HG03521 (cell line): ENCODE measurements around the gene POLR2E.

Experiments
- ATAC-seq: cut with Tn5 transposase; IDR thresholded peaks from one replicate; pipeline ENCODE4 v1.9.1; 2021; ENCODE audit warnings: mild to moderate bottlenecking, moderate library complexity; ENCODE audit not compliant: unreplicated experiment

Gene POLR2E

DNA sequence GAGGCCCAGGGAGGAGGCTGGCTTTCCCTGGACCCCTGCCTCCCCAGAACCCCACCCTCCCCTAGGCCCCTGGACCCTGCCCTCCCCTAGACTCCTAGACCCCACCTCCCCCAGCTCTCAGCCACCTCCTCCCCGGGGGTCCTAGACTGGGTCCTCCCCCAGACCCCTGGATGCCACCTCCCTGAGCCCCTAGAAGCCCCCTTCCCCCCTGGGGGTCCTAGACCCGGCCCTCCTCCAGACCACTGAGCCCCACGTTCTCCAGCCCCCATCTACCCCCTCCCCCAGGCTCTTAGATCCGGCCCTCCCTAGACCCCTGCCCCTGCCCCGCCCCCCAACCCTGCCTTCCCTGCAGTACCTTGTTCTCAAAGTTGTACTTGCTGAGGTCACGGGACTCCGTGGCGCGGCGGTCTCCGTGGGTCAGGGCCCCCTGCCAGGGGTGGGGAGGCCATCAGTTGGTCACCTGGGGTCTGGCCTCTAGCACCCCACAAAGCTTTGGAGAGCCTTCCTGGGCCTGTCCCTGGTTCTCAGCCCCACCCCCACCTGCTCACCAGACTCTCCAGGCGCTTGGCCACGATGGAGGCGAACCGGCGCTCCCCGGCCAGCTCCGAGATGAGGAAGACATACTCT is 16.6 kb upstream of the POLR2E start:
- no peak for ATAC-seq

DNA sequence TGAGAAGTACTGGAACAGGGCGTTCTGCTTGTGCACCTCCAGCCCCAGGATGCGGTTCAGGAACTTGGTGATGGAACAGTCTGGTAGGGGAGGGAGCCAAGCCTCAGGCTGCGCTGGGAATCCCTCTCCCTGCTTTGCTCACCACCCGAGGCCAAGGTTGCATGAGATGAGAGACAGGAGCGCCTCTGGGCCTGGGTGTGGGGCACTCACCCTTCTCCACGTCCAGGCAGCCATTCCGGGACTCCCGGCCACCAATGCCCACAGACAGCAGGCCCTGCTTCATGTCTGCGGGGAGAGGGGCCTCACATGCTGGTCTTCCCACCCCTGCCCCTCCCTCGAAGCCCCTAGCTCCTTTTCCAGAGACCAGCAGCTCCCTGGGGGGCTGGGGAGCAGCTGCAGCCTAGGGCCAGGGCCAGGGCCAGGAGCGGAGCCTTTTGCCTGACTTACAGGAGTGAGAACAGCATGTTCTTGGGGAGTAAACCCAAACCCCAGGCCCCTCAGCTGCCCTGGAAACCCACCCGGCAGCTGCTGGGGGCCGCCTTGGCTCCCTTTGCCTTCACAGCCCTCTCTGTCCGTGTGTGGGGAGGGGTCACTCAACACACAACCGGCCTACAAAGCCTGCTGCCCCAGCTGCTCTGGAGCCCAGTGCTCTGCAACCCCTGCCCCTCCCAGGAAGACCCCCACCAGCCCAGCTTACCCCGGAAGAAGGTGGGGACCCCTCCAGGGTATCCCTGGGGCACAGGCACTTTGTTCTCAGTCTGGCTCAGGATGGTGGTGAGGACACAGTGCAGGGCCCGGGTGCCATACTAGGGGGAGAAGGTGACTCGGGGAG is 15.8 kb upstream of the POLR2E start:
- no peak for ATAC-seq

DNA sequence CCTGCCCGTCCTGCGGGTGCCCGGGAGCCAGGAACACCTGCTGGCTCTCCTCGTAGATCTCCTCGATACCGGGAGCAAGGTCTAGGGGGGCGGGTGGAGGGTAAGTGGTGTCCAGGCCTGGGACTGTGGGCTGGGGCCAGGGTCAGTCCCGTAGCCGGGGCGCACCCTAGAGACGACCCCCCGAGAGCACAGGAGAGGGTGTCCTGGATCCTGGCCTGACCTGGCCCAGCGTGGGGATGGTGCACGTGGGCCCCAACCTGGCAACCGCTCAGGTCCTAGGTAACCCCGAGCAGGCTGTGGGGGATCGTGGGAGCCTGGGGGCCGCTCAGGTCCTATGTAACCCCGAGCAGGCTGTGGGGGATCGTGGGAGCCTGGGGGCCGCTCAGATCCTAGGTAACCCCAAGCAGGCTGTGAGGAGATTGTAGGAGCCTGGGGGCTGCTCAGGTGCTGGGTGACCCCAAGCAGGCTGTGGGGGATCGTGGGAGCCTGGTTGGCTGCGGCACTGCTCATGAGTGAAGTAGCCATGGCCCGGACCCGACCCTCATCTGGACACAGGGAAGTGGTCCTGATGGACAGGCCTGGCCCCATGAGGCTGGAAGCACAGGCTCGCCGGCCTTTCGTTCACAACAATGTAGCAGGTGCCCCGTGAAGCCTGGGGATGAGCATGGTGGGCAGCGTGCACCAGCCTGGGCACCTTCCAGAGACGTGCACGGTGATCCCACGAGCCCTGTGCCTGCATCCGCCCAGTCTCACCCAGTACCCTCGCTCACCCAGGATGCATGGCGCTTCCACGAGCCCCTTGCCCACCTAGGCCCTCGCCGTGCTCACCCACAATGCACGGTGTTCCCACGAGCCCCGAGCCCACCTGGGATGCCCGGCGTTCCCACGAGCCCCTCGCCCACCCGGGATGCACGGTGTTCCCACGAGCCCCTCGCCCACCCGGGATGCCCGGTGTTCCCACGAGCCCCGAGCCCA is 14.8 kb upstream of the POLR2E start:
- ATAC-seq, result no peak

DNA sequence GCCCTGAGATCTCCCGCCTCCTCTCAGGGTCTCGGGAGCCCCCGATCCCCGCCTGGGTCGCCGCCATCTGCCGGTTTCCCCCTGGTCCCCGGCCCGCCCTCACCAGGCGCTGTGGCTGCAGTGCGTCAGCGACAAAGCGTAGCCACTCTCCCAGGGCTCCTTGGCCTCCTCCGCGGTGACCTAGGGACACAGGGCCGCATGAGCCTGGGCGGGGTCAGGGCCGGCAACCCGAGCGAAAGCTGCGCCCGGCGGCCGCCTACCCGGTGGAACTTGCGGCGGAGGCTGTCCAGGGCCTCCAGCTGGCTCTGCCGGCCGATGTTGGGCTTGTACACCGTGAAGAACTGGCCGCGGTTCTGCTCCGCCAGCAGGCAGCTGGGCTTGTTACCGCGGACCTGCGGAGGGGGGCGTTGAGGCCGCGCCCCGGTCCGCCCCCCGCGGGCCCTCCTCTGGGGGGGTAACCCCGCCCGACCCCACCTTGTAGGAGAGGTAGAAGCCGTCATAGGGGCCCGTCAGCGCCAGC is 13.9 kb upstream of the POLR2E start:
- ATAC-seq, result no peak

DNA sequence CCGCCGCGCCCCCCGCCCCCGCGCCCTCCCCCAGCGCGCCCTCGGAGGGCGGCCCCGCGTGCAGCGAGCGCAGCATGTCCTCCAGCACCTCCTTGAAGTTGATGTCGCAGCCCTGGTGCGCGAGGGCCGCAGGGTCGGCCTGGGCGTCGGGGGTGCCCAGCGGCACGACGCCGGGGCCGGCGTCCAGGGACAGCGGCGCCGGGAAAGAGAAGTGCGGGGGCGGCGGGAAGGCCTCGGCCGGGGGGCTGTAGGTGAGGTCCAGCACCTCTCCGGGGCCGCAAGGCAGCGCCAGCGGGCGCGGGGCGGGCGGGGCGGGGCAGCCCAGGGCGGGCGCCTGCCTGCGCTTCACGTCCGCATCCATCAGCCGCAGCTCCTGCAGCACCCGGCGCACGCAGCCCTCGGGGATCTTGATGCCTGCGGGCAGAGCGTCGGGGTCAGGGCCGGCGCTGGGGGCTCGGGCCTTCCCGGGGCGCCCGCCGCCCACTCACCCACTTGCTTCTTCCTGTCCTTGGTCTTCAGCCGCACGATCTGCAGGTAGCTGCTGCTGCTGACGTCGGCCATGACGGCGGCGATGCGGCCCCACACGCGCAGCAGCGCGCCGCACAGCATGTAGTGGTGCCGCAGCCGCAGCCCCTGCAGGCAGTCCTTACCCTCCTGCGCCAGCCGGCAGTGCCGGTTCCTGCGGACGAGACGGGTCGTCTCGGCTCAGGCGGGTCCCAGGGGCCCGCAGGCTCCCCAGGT is 13.3 kb upstream of the POLR2E start:
- no peak for ATAC-seq

DNA sequence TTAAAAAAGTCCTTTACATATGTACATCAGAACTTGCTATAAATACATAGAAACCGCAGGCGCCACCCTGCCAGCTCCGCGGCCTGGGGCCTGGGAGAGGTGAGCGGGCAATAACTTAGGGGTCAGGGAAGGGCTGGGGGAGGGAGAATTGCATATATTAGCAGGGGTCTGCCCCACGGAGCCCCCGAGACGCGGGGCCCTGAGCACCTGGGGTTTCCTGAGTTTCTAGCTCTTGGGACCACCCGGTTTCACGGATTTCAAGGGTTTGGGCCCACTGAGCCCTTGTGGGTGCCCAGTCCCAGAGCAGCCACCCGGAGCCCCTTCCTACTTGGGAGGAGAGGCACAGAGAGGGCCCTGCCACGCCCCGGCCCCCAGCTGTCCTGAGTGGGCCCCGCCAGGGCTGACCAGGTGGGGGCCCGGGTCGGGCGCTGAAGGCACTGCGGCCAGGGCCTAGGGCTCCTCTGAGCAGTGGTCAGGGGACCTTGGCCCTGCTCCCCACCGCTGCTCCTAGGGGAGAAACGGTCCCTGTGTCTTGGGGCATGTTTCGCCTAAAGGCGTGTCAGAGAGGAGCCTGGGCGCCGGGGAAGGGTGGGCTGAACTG is 12.6 kb upstream of the POLR2E start:
- no peak for ATAC-seq

DNA sequence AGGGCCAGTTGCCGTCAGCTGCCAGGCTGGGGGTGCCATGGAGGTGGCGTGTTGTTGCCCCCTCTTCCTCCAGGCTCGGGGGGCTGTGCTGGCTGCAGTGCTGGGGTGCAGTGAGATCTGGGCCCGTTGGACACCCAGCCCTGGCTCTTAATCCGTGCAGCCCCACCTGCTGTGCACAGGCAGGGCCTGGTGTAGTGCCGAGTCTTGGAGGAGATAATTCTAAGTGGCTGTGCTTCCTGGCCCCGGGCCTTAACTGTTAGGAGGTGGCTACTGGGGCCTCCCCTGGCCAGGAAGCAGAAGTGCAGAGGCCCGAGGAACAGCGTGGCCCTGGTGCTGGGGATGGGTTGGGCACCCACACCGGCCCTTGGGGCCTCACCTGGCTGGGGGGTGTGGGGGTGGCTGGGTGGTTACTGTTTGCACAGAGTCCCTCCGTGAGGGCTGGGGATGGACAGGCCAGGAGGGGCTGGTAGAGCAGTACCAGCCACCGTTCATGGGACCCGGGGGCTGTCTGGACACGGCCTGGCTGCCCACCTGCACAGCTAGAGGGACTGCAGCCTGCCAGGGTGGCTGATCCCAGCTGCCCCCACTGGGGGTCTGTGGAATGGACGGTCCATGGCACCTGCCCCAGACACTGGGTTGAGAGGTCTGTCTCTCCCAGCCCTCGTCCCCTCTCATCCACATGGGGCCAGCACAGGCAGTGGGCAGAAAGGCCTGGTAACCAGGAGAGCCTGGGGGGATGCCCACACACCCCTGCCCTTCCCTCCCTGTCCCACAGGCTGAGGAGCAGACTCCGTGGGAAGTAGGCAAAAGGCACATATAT is 11.9 kb upstream of the POLR2E start:
- ATAC-seq, result no peak

DNA sequence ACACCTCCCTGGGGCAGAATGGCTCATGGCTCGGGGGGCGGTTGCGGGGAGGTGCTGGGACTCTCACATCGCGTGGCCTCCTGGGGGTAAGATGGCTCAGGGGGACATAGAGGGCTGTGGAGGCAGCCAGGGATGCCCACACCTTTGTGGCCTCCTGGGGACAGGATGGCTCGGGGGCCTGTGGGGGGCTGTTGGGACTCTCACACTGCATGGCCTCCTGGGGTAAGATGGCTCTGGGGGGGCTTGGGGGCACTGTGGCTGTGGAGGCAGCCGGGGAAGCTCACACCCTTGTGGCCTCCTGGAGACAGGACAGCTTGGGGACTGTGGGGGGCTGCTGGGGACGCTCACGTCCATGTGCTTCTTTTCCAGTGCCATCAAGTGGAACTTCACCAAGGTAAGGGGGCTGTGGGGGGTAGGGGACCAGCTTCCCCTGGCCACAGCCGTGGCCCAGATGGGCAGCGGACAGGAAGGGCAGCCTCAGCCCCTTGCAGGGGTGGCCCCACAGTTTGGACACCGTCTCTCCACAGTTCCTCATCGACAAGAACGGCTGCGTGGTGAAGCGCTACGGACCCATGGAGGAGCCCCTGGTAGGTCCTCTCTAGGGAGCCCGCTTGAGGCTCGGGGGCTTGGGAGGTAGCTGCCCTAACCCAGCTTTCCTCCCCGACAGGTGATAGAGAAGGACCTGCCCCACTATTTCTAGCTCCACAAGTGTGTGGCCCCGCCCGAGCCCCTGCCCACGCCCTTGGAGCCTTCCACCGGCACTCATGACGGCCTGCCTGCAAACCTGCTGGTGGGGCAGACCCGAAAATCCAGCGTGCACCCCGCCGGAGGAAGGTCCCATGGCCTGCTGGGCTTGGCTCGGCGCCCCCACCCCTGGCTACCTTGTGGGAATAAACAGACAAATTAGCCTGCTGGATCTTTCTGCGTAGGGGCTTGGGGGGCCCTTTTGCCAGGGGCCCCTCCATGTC is 11.0 kb upstream of the POLR2E start:
- ATAC-seq, result no peak

DNA sequence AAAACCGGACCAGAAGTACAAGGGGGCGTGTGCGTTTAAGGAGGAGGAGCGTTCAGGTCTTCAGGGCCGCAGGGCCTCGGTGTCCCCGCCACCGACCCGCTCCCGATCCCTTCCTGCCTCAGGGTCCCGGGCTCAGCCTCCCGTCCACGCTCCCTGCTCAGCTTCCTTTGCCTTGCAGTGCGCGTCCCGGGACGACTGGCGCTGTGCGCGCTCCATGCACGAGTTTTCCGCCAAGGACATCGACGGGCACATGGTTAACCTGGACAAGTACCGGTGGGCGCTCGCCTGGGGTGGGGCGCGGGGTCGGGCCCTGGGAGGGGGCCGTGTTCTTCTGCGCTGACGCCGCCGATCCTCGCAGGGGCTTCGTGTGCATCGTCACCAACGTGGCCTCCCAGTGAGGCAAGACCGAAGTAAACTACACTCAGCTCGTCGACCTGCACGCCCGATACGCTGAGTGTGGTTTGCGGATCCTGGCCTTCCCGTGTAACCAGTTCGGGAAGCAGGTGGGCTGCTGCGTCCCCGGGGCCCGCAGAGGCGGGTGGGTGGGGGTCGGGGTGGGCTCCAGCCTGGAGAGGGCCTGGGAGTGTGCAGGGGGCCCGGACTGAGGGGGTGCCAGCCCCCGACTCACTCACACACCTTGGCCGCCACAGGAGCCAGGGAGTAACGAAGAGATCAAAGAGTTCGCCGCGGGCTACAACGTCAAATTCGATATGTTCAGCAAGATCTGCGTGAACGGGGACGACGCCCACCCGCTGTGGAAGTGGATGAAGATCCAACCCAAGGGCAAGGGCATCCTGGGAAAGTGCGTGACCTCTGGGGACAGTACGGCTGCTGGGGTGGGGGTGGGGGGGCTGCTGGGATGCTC is 10.1 kb upstream of the POLR2E start:
- ATAC-seq, result no peak

DNA sequence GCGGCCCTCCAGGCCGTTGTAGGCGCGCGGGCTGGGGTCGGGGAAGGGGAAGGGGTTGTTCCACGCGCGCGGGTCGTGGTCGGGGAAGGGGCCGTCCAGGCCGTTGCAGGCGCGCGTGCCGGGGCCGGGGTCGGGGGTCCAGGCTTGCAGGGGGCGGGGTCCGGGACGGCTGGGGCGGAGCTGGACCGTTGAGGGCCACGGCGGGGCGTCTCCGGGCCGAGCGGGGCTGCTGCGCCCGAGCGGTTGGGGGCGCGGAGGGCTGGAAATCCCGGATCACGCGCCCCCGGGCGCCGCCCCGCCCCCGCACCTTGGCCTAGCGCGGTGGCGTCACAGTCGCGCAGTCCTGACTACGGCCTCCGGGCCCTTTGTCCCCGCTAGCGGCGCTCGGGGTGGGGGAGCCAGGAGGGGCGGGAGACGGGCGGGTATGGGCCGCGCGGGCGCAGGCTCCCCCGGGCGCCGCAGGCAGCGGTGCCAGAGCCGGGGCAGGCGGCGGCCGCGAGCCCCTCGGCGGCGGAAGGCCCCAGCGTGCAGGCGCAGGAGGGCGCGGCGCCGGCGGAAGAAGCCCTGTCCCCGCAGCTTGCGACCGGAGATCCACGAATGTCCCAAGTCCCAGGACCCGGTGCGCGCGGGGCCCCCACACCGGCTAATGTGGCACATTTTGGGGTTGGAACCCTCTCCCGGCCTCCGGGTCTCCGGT is 9.3 kb upstream of the POLR2E start:
- peak; percentile 37 for ATAC-seq

DNA sequence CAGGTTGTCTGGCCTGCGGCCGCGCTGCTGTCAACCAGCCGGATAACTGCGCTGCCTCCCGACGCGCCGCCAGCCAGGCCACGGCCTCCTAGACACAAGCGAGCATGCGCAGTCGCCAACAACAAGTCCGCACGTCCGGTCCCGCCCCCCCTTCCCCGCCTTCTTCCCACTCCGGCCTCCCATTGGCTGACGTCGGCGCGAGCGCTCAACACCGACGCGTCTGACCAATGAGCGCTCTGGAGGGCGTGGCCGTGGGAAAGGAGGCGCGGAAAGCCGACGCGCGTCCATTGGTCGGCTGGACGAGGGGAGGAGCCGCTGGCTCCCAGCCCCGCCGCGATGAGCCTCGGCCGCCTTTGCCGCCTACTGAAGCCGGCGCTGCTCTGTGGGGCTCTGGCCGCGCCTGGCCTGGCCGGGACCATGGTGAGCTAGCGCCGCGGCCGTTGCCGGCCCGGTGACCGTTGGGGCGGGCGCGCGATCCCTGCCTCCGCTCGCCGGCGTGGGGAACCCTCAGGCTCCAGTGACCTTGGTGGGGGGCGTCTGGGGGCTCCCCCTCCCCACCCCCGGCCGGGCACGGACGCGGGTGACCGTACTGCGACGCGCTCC is 8.6 kb upstream of the POLR2E start, which contains the start of gene GPX4:
Gene GPX4 (plus strand): TSS at position 287 of the 603 bp plus-strand sequence. CDS start 50 bp downstream, at position 337.
- peak; percentile 68 for ATAC-seq

DNA sequence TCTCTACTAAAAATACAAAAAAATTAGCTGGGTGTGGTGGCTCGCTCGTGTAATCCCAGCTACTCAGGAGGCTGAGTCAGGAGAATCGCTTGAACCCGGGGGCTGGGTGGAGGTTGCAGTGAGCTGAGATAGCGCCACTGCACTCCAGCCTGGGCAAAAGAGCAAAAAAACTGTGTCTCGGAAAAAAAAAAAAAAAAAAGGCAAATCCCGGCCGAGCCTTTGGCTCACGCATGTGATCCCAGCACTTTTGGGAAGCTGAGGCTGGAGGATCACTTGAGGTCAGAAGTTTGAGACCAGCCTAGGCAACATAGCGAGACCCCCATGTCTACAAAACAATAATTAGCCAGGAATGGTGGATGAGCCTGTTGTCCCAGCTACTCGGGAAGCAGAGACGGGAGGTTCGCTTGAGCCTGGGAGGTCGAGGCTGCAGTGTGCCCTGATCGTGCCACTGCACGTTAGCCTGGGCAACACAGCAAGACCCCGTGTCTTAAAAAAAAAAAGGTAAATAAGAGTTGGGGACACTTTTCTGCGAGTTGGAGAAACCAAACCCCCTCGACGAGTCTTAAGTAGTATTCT is 8.0 kb upstream of the POLR2E start:
- ATAC-seq, result peak; percentile 2

DNA sequence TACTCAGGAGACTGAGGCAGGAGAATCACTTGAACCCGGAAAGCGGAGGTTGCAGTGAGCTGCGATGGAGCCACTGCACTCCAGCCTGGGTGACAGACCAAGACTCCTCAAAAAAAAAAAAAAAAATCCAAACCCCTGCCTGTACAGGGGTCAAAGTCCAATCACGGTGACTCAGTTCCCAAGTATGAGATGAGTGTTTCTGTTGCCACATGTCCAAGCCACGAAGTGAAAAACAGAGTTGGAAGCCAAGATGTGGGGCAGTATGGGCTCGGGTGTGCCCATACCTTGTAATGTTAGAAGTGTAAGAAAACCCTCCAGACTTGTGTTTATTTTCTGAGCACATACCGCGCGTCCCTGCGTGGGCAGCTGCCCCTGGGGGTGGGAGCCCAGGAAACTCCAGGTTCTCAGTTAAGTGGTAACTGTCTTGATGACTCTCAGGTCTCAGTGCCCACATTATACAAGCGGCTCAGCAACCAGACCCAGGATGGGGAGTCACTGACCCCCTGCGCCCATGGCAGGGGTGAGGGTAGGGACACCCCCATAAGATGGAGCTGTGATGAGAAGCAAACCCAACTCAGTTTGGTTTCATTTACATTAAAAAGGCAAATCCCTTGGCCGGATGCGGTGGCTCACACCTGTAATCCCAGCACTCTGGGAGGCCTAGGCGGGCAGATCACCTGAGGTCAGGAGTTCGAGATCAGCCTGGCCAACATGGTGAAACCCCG is 7.4 kb upstream of the POLR2E start:
- ATAC-seq, result no peak

DNA sequence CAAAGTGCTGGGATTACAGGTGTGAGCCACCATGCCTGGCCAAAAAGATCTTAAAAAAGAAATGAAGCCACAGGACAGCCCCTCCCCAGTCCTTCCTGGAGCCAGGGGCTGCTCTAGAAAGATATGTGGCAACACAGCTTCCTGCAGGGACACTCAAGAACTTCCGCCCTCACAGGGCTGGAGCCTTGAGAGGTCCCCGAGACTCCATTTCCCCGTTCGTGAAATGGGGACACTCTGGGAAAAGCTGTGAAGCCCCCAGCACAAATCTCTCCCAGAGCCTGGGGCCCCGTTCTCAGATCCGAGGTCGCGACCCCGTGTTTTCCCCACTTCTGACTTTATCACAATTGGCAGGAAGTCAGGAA is 6.1 kb upstream of the POLR2E start:
- ATAC-seq, result no peak
